KMS-11 (cell line): ENCODE results near the gene ADAM33.

Experiments used
- H2AFZ ChIP-seq: fragments of 200-600 bp; sonication (generic); 2 replicates; pipeline ENCODE4 v1.6.1; 2016; ENCODE audit warnings: antibody characterized with exemption, mixed run types, low read depth
- H3K27ac ChIP-seq: fragments of 200-600 bp; sonication (generic); 2 replicates; pipeline ENCODE4 v1.6.1; 2016; ENCODE audit warnings: mild to moderate bottlenecking, mixed run types
- H3K27me3 ChIP-seq: fragments of 200-600 bp; sonication (generic); 2 replicates; pipeline ENCODE4 v1.6.1; 2017; ENCODE audit warnings: mild to moderate bottlenecking, low read depth, mixed run types, moderate library complexity; ENCODE audit not compliant: insufficient read depth
- H3K36me3 ChIP-seq: fragments of 200-600 bp; sonication (generic); 2 replicates; pipeline ENCODE4 v1.6.1; 2017; ENCODE audit warnings: mild to moderate bottlenecking, mixed run types; ENCODE audit not compliant: insufficient read depth
- H3K4me1 ChIP-seq: fragments of 200-600 bp; sonication (generic); 2 replicates; pipeline ENCODE4 v1.6.1; 2016; ENCODE audit warnings: mild to moderate bottlenecking, low read depth, mixed run types; ENCODE audit not compliant: poor library complexity, severe bottlenecking
- H3K4me2 ChIP-seq: fragments of 200-600 bp; sonication (generic); 2 replicates; pipeline ENCODE4 v1.7.0; 2016; ENCODE audit warnings: mild to moderate bottlenecking, mixed run types
- H3K4me3 ChIP-seq: fragments of 200-600 bp; sonication (generic); IDR thresholded peaks from 2 replicates; pipeline ENCODE4 v1.6.1; 2017; ENCODE audit warnings: low read depth, low read length, mixed read lengths; ENCODE audit not compliant: insufficient read depth
- H3K79me2 ChIP-seq: fragments of 200-600 bp; sonication (generic); 2 replicates; pipeline ENCODE4 v1.6.1; 2016; ENCODE audit warnings: low read depth, mixed run types; ENCODE audit not compliant: insufficient read depth
- H3K9ac ChIP-seq: fragments of 200-600 bp; sonication (generic); 2 replicates; pipeline ENCODE4 v1.6.1; 2016; ENCODE audit warnings: mild to moderate bottlenecking, mixed run types
- H4K20me1 ChIP-seq: fragments of 200-600 bp; sonication (generic); 2 replicates; pipeline ENCODE4 v1.6.1; 2016; ENCODE audit warnings: mild to moderate bottlenecking, mixed run types; ENCODE audit not compliant: insufficient read depth
- CTCF ChIP-seq: fragments of 200-600 bp; sonication (generic); conservative IDR thresholded peaks from 2 replicates; pipeline ENCODE4 v1.6.1; 2017; ENCODE audit warnings: low read depth, mild to moderate bottlenecking, antibody characterized with exemption, low read length, moderate library complexity, mixed read lengths

ADAM33 gene

GRCh38 chr20:3677733-3678132, 4.1 kb downstream of the ADAM33 start:
- Histone ChIP-seq H3K9ac (no peak overlapping the region), H3K4me2 (no peak overlapping the region), H2AFZ (no peak overlapping the region), H3K27me3 (peaks cover 14% of the 10 kb centered on the region), H3K27ac (no peak overlapping the region), H3K4me1 (no peaks in the 10 kb centered on the region), H3K79me2 (no peaks in the 10 kb centered on the region), H3K36me3 (no peaks in the 10 kb centered on the region), H4K20me1 (no peaks in the 10 kb centered on the region), H3K4me3 (no peak overlapping the region)
- no peak for TF ChIP-seq CTCF

DNA sequence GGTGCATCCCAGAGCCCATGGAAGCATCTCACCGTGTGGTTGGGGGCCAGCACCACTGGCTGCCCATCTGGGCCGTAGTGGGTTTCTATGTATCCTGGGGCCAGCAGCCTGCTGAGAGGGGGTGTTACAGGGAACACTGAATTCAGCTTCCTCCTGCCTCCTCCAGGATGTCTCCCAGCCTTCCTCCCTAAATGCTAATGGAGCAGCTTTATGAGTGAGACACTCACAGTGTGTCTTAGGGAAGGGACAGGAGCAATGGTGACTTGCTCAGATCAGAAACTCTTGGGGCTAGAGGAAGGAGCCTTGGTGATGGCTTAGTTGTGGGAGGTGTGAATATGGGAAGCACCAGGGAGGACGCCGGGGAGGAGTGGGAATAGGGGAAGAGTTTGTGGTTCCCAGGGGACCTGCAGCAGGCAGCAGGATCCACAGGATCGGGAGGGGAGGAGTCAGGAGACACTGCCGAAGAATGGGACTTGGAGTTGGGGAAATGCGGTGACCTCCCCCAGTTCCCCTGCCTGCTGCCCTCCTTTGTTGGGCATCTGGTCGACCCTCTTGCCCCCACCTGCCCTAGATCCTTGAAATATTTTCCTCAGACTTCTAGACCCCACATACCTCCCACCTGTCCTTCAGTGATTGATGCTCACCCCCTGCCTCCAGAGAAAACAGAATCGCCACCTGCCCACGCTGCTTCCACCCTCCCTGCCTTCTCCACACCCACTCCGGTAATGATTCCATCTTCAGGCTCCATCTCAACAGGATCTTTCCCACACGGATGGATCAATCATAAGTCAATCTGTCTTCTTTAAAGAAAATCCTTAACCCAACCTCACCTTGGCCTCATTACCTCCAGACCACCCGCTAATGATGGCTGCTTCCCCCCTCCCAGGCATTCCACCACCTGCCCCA, 6.6 kb downstream of the ADAM33 start:
- Histone ChIP-seq H3K79me2 (no peaks in the 10 kb centered on the region), H3K27me3 (peaks cover 14% of the 10 kb centered on the region), H3K4me1 (no peaks in the 10 kb centered on the region), H3K4me3 (no peak overlapping the region), H3K36me3 (no peaks in the 10 kb centered on the region), H3K9ac (no peak overlapping the region), H2AFZ (no peak overlapping the region), H3K4me2 (no peak overlapping the region), H4K20me1 (no peaks in the 10 kb centered on the region), H3K27ac (no peak overlapping the region)
- no peak for TF ChIP-seq CTCF

DNA sequence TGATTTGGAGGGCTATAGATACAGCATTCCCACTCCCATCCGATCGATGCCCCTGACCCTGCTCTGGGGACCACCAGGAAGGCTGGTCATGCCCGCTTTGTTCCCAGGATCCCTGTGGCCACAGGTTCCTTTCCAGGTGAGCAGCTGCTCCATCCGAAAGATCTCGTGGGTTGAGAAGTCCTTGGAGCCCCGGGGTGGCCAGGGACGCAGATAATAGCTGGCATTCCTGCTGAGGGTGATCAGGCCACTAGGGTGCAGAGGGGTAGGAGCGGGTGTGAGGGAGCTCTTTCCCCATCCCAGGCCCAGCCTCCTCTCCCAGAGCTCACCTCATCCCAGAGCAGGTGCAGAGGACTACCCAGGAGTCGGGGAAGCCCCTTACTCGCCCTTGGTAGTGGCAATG, 7.4 kb downstream of the ADAM33 start:
- Histone ChIP-seq H3K4me3 (no peak overlapping the region), H2AFZ (no peak overlapping the region), H3K4me2 (no peak overlapping the region), H3K36me3 (no peaks in the 10 kb centered on the region), H3K27ac (no peak overlapping the region), H3K79me2 (no peaks in the 10 kb centered on the region), H4K20me1 (no peaks in the 10 kb centered on the region), H3K9ac (no peak overlapping the region), H3K4me1 (no peaks in the 10 kb centered on the region), H3K27me3 (peaks cover 14% of the 10 kb centered on the region)
- TF ChIP-seq CTCF = no peak

DNA sequence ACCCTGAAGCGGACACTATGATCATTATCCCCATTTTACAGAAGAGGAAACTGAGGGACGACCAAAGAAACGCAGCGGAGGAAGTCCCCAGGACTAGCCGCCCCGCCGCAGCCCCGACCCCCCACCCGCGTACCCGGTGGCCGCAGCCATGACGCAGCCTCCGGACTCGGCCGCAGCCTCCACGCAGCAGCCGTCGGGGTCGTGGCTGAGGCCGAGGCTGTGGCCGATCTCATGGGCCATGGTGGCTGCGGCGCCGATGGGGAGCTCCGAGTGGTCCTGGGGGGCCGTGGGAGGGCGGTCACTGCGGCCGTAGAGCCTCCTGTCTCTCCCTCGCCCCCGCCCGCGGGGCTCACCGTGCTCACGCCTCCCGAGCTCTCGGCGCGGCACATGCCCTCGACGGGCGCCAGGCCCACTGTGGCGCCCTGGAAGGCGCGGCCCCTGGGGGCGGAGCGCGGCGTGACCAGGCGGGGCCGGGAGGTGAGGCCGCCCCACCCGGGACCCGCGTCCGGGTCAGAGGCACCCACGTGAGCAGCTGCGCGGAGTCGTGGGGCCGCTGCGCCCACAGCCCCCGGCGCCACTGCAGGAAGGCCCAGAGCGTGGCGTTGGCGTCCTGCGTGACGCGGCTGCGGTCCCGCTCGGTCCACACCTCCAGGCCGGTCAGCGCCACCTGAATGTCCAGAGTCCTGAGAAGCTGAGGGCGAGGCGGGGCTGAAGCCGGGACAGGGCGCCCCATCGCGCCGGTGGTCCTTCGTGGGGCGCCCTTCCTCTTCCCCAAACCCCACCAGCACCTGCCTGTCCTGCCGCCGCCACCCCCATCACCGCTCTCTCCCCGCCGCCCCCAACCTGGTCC, 8.4 kb downstream of the ADAM33 start:
- Histone ChIP-seq H3K4me1 (no peaks in the 10 kb centered on the region), H3K9ac (no peak overlapping the region), H3K4me3 (no peak overlapping the region), H3K27ac (no peak overlapping the region), H2AFZ (no peak overlapping the region), H3K36me3 (no peaks in the 10 kb centered on the region), H4K20me1 (no peaks in the 10 kb centered on the region), H3K4me2 (no peak overlapping the region), H3K27me3 (peaks cover 14% of the 10 kb centered on the region), H3K79me2 (no peaks in the 10 kb centered on the region)
- TF ChIP-seq CTCF = no peak
